IPS-18c (cell line): Measurements from ENCODE around the gene CXCL16.
"Not testable (repeated sequence)": the region's sequence is repeated elsewhere in the genome, so short reads cannot be mapped to it uniquely, and the experiment has no call there.

Experiments used
- H3K4me3 ChIP-seq: 2 replicates; pipeline ENCODE4 v1.7.0; 2013; ENCODE audit warnings: low read depth, mild to moderate bottlenecking, low read length, moderate library complexity; ENCODE audit not compliant: insufficient read depth
- H3K9me3 ChIP-seq: one replicate; pipeline ENCODE4 v1.6.1; 2013; ENCODE audit warnings: mild to moderate bottlenecking, low read length, moderate library complexity; ENCODE audit not compliant: control insufficient read depth, insufficient read depth

The CXCL16 gene

DNA sequence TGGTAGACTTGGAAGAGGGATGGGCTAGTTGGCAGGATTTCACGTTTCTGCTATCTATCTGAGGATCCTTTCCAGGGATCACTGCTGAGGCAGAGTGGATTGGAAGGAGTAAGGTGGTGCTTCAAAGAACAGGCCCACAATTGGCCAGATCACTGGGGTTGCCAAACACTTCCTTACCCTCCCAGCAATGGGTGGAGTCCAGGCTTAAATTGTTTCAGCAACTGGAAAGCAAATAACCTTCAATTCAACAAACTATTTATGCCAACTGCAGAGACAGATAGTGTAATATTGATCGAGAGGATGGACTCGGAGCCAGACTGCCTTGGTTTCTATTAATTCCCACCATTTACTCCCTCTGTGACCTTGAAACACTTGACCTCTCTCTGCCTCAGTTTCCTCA is 27.2 kb downstream of the CXCL16 start:
- H3K4me3 ChIP-seq: no peak overlapping the region
- H3K9me3 ChIP-seq: no peaks in the 10 kb centered on the region

DNA sequence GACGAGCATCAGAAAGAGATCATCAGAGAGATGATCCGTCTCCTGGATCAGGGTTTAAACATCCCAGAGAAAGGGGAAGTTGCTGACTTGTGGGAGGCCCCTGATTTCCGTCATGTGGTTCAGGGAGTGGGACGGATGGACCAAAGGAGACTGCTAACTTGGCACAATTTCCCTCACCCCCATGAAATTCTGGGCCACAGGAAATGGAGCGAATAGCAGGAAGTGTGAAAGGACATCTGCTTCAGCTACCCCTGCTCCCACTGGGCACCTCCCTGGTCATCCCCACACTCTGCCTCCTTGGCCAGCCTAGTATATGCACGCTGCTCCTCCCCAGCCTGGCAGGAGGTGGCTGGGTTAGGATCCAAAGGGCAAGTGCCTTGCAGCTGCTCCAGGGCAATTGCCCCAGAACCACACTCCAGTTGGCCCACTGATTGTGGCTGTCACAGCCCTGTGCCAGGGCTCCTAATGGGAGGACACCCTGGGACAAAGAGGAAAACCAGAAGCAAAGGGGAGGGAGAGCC is 28.0 kb downstream of the CXCL16 start:
- H3K9me3 ChIP-seq: no peaks in the 10 kb centered on the region
- peak overlapping the region; percentile 77; the same call in 1 of the 2 replicates for H3K4me3 ChIP-seq

DNA sequence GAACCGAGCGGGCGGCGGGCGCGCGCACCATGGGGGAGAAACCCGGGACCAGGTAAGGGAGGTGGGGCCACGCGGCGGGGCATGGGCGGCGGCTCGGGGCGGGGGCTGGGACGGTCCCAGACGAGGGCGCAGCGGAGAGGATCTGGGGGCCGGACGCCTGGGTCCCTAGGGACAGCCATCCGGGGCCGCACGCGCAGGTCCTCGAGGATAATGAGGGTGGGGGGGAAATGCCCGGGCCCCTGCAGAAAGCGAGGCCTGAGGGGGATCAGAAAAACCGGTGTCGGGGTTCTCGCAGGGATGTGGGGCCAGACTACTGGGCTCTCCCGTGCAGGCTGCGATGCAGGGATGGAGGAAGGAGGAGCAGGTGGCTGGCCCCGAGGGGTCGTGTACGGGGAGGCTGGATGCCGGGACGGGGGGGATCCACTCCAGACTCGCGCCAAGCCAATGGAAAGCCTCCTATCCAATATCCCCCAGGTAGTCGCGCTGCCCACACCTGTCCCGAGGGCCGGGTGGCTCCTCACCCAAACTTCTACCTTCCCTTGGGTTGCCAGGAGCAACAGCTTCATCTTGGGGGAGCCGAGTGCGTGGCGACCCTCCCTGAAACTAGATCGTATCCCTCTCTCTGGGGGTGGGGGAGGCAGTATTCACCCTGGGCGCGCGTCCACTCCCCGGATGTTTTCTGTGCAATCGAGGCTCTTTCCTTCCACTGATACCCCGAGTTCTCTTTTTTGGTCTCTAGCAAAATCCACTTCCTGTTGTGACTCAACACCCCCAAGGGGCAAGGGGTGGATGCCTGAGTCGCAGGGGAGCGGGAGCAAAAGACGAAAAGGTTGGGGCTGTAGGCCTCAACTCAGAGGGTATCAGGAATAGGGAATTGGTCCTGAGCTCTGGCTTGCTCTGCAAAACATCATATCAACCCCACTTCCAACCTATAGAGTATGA is 28.8 kb downstream of the CXCL16 start:
- no peaks in the 10 kb centered on the region for H3K9me3 ChIP-seq
- peak overlapping the region; percentile 77 for H3K4me3 ChIP-seq

DNA sequence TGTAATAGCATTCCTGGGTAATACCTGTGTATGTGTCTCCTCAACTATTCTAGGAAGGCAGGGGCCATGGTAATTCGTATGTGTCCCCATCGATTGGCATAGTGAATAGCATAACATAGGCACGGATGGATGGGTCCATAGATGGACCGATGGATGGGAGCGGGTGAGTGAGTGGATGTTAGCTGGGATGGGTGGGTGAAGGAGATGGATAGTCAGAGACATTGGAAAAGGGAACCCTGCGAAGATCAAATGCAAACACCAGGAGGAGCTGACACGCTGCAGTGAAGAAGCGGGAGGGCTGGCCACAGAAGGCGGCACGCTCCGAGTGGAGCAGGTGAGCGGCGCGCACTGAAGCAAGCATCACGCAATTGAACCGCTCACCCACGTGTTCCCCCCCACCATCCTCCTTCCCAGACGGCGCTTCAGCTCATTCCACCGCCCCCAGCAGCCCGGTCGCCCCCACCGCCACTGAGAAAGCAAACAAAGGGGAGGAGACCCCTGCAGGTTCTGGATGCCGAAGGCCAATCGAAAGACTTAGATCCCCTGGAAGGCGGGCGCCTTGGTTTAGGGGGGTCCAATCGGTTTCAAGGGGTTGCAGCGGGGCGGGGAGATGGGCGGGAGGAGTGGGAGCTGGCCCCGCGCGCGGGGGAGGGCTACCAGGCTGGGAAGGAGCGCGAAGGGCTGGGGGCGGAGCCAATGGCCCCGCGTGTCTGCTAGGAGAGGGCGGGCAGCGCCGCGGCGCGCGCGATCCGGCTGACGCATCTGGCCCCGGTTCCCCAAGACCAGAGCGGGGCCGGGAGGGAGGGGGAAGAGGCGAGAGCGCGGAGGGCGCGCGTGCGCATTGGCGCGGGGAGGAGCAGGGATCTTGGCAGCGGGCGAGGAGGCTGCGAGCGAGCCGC is 29.7 kb downstream of the CXCL16 start, which contains the start of gene ARRB2:
Gene ARRB2, plus strand, starts transcription at position 839 of the 899 bp plus-strand sequence. CDS start 90 bp downstream, outside the sequence.
- H3K9me3 ChIP-seq: no peaks in the 10 kb centered on the region
- H3K4me3 ChIP-seq: peak within 1 kb of the TSS; percentile 77

DNA sequence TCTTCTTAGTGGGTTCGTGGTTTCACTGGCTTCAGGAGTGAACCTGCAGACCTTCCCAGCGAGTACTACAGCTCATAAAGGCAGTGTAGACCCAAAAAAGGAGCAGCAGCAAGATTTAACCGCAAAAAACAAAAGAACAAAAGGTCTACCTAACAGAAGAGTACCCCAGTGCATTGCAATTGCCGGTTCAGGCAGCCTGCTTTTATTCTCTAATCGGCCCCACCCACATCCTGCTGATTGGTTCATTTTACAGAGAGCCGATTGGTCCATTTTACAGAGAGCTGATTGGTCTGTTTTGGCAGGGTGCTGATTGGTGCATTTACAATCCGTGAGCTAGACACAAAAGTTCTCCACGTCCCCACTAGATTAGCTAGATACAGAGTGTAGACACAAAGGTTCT is 31.3 kb downstream of the CXCL16 start:
- Histone ChIP-seq H3K9me3 (no peaks in the 10 kb centered on the region), H3K4me3 (no peak overlapping the region)

DNA sequence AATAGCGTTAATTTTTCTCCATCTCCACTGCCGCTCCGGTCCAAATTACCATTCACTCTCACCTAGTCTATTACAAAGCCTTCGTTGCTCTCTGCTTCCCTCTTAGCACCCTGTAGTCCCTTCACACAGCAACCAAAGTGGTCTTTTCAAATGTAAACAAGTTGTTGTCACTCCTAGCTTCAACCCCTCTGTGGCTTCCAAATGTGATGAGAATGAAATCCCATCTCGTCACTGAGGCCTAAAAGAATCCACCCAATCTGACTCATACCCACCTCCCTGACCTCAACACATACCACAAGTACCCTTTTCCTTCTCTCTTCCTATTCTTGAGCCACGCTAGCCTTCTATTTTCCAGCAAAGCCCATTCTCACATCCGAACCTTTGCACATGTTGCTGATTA is 33.6 kb downstream of the CXCL16 start:
- H3K9me3 ChIP-seq: no peaks in the 10 kb centered on the region
- no peak overlapping the region for H3K4me3 ChIP-seq

DNA sequence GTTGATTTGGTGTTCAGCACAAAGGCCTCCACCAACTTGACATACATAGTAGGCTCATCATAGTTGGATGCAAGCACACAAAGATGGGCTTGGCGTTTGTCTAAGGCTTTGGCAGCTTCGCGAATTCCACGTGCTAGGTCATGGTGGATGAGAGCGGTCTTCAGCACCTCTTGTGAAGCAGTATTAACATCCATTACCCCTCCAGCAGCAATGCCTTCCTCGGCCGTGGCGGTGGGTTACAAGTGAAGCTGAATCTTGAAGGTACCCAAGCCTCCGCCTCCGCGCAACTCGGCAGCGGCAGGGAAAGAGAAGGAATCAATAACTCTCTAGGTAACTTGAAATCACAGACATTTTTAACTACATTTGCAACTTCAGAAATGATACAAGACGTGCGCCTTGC is 34.7 kb downstream of the CXCL16 start:
- no peak overlapping the region for H3K4me3 ChIP-seq
- no peaks in the 10 kb centered on the region for H3K9me3 ChIP-seq

DNA sequence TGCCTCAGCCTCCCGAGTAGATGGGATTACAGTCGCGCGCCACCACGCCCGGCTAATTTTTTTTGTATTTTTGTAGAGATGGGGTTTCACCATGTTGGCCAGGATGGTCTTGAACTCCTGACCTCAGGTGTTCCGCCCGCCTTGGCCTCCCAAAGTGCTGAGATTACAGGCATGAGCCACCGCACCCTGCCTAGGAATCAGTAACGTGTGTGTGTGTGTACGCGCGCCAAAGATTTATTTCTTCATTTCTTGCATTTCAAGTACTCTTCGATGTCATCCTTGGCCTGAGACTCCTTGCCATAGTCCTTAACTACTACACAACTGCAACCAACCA is 35.2 kb downstream of the CXCL16 start:
- H3K9me3 ChIP-seq: not testable (repeated sequence)
- H3K4me3 ChIP-seq: peak overlapping the region; percentile 99; the same call in 1 of the 2 replicates

DNA sequence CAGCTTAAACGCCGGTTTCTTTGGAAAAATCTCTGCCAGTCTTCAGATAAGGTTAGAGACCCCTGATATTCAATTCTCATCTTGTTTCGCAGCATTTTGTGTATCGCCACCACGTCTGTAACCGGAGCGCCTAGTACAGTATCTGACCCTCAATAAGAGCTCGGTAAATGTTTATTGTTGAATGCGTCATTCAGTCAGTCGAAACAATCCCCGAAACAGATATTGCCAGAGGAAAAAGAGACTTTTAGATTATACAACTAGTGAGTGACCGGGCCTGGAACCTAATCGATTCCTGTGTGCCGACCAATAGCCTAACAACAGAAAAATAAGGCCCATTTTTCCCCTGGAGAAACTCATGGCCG is 36.4 kb downstream of the CXCL16 start:
- H3K4me3 ChIP-seq: peak overlapping the region; percentile 99
- no peaks in the 10 kb centered on the region for H3K9me3 ChIP-seq

DNA sequence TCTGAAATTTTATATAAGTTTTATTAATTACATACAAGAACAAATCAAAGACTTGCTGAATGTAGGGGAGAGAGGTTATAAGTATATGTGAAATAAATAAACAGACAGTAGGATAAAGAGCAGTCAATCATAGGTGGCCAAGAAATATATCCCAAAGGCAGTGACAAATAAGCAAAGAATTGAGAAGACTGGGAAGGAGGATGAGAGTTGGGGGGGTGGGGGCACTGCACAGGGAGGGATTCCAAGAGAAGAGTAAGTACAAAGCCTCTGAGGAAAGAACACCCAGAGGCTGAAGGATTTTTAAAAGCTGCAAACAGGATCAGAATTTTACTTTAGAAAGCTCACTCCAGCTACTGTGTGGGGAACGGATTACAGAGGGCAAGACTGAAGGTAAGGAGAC is 38.6 kb downstream of the CXCL16 start:
- Histone ChIP-seq H3K9me3 (no peaks in the 10 kb centered on the region), H3K4me3 (no peak overlapping the region)

DNA sequence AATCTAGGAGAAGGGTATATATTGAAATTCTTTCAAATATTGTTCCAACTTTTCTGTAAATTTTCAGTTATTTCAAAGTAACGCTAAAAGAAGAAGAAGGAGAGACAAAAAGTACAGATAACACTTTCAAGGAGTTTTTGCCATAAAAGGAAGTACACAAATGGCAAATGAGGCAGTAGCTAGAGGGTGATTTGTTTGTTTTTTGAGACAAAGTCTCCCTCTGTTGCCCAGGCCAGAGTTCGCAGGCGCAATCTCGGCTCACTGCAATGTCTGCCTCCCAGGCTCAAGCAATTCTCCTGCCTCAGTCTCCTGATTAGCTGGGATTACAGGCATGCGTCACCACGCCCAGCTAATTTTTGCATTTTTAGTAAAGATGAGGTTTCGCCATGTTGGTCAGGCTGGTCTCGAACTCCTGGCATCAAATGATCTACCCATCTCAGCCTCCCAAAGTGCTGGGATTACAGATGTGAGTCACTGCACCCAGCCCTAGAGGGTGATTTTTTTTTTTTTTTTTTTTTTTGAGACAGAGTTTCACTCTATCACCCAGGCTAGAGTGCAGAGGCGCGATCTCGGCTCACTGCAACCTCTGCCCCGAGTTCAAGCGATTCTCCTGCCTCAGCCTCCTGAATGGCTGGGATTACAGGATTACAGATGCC is 40.2 kb downstream of the CXCL16 start:
- not testable (repeated sequence) for H3K9me3 ChIP-seq

DNA sequence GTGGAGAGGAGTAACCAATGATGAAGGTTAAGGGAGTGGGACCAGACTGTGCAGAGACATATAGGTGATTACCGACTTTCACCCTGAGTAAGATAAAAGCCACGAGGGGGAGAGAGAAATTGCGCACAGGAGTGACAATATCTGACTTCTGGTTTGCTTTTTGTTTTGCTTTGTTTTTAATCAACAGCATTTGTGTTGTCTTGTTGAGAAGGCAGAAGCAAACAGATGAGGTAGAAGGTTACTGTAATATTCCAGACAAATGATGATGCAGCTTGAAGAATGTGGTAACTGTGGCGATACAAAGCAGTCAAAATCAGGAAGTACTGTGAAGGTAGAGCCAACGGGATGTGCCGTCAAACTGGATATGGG is 43.3 kb downstream of the CXCL16 start:
- H3K4me3 ChIP-seq: no peak overlapping the region
- H3K9me3 ChIP-seq: no peaks in the 10 kb centered on the region

More for the DNA sequence above, 40.2 kb downstream of the CXCL16 start:
- not testable (repeated sequence) for H3K4me3 ChIP-seq

DNA sequence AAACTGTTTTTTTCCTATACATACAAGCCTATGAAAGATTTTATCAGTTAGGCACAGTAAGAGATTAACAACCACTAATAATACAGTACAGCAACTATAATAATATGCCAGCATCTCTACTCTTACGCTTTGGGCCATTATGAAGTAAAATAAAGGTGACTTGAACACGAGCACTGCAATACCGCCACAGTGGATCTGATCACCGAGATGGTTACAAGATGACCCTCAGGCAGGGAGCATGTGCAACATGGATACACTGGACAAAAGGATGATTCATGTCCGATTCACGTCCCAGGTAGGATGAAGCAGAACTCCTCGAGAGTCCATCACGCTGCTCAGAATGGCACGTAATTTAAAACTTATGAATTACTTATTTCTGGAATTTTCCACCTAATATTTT is 46.3 kb downstream of the CXCL16 start:
- Histone ChIP-seq H3K9me3 (peaks cover 2% of the 10 kb centered on the region), H3K4me3 (no peak overlapping the region)

DNA sequence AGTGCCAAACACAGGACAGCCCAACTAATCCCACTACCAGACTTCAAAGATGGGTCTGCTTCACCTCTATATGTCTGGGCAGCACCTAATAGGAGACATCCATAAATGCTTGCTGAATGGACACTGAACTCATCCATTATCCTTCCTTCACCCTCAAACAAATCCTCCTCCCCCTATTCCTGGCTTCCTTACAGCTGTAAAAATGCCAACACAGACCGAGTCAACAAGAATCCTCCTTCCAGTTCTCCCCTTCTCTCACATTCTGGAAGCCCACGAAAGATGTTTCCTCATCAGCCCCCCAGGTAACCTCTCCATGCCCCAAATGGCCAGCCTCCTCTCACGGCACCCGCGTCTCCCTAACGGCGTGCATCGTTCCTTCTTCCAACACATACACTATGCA is 48.0 kb downstream of the CXCL16 start:
- peaks cover 2% of the 10 kb centered on the region for H3K9me3 ChIP-seq
- H3K4me3 ChIP-seq: no peak overlapping the region

DNA sequence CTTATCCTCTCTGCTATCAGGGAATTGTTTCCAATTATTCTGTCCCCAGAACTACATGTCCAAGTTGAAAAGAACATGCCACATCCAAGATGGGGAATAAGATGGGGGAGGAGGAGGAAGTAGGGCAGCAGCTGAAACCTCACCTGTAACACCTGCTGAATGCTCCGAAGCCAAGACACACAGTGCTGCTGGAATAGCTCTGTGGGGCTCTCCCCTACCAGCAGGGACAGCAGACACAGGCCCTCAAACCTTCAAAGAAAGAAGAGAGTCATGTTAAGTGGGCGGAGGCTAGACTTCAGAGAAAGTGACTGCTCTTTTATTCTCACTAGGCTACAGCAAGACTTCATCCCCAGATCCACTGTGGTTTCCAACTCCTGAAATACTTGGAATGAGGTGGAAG is 49.0 kb downstream of the CXCL16 start:
- Histone ChIP-seq H3K9me3 (peaks cover 2% of the 10 kb centered on the region), H3K4me3 (no peak overlapping the region)

DNA sequence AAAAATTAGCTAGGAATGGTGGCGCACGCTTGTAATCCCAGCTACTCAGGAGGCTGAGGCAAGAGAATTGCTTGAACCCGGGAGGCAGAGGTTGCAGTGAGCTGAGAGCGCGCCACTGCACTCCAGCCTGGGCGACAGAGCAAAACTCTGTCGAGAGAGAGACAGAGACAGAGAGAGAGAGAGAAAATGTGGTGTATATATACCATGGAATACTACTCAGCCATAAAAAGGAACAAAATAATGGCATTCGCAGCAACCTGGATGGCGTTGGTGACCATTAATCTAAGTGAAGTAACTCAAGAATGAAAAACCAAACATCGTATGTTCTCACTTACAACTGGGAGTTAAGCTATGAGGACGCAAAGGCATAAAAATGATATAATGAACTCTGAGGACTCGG is 49.9 kb downstream of the CXCL16 start:
- not testable (repeated sequence) for H3K4me3 ChIP-seq, H3K9me3 ChIP-seq

DNA sequence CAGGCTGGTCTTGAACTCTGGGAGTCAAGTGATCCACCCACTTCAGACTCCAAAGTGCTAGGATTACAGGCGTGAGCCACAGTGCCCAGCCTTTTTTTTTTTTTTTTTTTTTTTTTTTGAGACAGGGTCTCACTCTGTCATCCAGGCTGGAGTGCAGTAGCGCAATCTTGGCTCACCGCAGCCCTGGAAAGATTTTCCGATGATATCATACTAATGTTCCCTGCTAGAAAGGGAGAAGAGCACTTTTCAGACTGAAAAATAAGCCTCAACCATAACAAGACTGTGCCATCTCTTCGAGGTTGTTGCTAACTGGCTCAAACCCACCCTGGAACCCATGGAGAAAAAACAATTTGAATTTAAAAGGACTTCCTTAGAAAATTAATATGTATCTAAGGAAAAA is 56.0 kb downstream of the CXCL16 start:
- H3K9me3 ChIP-seq, H3K4me3 ChIP-seq: not testable (repeated sequence)
